Testis (tissue), 3 donors: Measurements from ENCODE around the gene ZNF213. TPM values are rescaled to one million over a fixed set of nuclear protein-coding genes. Genes with fewer than 3 reads are reported as not detected.
A peak's percentile ranks its signal among the peaks of the same experiment; 100 is the strongest.

ENCODE experiments used
- DNase-seq: peaks from one replicate; pipeline ENCODE4 v3.0.0-alpha.2; 2019
- H3K27ac ChIP-seq, 2 donors: fragments of 200-600 bp; sonication (generic); one replicate each; pipeline ENCODE4 v1.5.1; 2019
- H3K27me3 ChIP-seq: fragments of 200-600 bp; sonication (generic); one replicate; pipeline ENCODE4 v1.5.1; 2019
- H3K36me3 ChIP-seq: fragments of 200-600 bp; sonication (generic); one replicate; pipeline ENCODE4 v1.5.1; 2017; ENCODE audit warnings: low read depth; ENCODE audit errors: missing control alignments
- H3K4me1 ChIP-seq: fragments of 200-600 bp; sonication (generic); one replicate; pipeline ENCODE4 v1.5.1; 2019
- H3K4me3 ChIP-seq, 2 donors: fragments of 200-600 bp; sonication (generic); one replicate each; pipeline ENCODE4 v1.5.1; 2017 to 2019
- H3K9me3 ChIP-seq: fragments of 200-600 bp; sonication (generic); one replicate; pipeline ENCODE4 v1.5.1; 2017
- POLR2A ChIP-seq: fragments of 450-650 bp; IDR thresholded peaks from one replicate; pipeline ENCODE4 v1.6.1; 2017; ENCODE audit warnings: antibody characterized with exemption, mild to moderate bottlenecking, moderate library complexity
- WGBS, 2 donors: methylation state at CpG; one replicate each; pipeline ENCODE4 v1.1.5; 2018; 5-methylcytosine and 5-hydroxymethylcytosine counted together
- intact Hi-C: fragments of 100-400 bp; cut with DNase I; formaldehyde crosslinking; loops from one replicate; pipeline ENCODE4 v1.15.1; 2023; ENCODE audit warnings: low total_unique reads
- polyA plus RNA-seq: library from polyadenylated mRNA; stranded (reverse); fragments of 350-450 nt; fragmentation: Illumina TruSeq; extraction: RNeasy Lipid Tissue Mini Kit (QIAGEN cat#74804); gene quantifications from one replicate; pipeline ENCODE4 v1.2.3, GENCODE V29; 2014; ENCODE audit warnings: low read depth, low replicate concordance; ENCODE audit not compliant: insufficient read depth
- total RNA-seq, 2 donors: library from RNA; depleted of rRNA; stranded (reverse); fragments of >200 nt; gene quantifications; one replicate each; pipeline ENCODE4 v1.2.3, GENCODE V29; 2016
- TF ChIP-seq, protein P1 (sequence below), 3 experiments: fragments of 450-650 bp in 2 of 3; fragments of 200-600 bp in 1 of 3; sonication (generic) in 1 of 3; IDR thresholded peaks; one replicate each; pipeline ENCODE4 v1.5.1; 2016 to 2019; ENCODE audit warnings: antibody characterized with exemption in 3 of 3, mild to moderate bottlenecking in 2 of 3, moderate library complexity in 1 of 3

Gene ZNF213
- total and polyA plus RNA-seq, 3 donors from 2014 or later = 43.1 to 57.3 (median 46.8) TPM

DNA sequence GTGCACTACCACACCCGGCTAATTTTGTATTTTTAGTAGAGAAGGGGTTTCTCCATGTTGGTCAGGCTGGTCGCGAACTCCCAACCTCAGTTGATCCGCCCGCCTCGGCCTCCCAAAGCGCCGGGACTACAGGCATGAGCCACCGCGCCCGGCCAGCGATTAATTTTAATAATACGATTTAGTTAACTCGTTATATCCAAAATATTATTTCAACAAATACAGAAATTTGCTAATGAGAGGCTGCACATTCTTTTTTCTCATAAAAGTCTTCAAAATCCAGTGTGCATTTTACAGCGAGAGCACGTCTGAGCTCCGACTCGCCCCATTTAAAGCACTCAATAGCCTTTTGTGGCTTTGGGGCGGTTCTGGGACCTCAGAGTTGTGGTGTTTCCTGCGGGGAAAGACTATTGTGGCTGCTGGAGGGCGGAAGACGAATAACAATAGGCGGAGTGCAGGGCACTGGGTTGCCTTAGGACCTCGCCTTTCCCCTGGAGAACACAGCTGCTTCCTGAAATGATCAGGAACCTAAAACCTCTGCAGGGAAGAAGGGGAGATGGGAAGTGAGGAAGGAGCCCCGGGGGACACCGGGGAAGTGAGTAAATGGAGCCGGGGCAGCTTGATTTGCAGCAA lies 32.9 kb upstream of the ZNF213 start:
- H3K4me1 ChIP-seq = peaks cover 8% of the 10 kb centered on the region
- 23 to 59% methylated on average over 27 of the region's 27 CpGs for WGBS, 2 donors
- H3K27me3 ChIP-seq = no peaks in the 10 kb centered on the region
- H3K4me3 ChIP-seq = no peak overlapping the region
- TF ChIP-seq POLR2A = no peak
- TF ChIP-seq, protein P1, sequence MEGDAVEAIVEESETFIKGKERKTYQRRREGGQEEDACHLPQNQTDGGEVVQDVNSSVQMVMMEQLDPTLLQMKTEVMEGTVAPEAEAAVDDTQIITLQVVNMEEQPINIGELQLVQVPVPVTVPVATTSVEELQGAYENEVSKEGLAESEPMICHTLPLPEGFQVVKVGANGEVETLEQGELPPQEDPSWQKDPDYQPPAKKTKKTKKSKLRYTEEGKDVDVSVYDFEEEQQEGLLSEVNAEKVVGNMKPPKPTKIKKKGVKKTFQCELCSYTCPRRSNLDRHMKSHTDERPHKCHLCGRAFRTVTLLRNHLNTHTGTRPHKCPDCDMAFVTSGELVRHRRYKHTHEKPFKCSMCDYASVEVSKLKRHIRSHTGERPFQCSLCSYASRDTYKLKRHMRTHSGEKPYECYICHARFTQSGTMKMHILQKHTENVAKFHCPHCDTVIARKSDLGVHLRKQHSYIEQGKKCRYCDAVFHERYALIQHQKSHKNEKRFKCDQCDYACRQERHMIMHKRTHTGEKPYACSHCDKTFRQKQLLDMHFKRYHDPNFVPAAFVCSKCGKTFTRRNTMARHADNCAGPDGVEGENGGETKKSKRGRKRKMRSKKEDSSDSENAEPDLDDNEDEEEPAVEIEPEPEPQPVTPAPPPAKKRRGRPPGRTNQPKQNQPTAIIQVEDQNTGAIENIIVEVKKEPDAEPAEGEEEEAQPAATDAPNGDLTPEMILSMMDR (IDR thresholded peaks at IDR 0.05) = no peak
- H3K27ac ChIP-seq = peak overlapping the region in 1 of 2 donors; percentile 29
- no peak for DNase-seq
- intact Hi-C loops = no loop called here
- no peaks in the 10 kb centered on the region for H3K9me3 ChIP-seq
- no peaks in the 10 kb centered on the region for H3K36me3 ChIP-seq

DNA sequence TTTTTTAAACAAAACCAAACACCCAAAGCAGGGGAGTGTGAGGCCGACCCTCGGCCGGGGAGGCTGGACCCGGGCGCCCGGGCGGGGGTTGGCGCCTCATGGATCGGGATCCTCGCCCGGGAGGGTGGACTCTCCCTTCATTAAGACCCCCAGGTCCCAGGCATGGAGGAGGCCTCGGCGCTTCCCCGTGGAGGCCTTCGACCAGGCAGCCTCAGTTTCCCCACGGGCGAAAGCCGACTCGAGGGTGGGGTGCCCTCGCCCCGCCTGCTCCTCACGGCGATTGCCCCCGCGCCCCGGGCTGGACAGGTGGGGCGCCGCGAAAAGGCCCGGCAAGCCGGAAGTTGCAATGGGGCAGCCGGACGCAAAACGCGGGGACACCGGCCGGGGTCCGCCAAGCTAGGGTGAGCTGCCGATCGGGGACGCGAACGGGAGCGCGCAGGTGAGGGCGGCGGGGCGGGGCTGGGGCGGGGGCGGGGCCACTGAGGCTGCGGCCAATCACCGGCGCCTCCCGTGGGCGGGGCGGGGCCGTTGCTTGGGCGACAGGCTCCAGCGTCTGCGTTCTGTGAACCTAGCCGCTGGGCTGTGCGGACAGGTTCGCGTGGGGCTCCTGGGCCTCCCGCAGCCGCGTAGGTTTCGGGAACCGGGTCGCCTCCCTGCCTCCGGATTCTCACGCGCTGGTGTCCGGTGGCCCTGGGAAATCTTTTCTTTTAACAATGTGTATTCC lies 28.5 kb upstream of the ZNF213 start:
- peak; percentile 94 for DNase-seq
- intact Hi-C loops = no loop called here
- TF ChIP-seq, protein P1 (IDR thresholded peaks at IDR 0.05) = no peak
- TF ChIP-seq POLR2A = no peak
- peak overlapping the region; percentile 50 to 89 for H3K4me3 ChIP-seq
- peaks cover 3% of the 10 kb centered on the region for H3K4me1 ChIP-seq
- H3K36me3 ChIP-seq = no peaks in the 10 kb centered on the region
- WGBS, 2 donors = 0 to 3% methylated on average over 43 to 48 of the region's 74 CpGs
- no peaks in the 10 kb centered on the region for H3K27me3 ChIP-seq
- H3K27ac ChIP-seq = peak overlapping the region; percentile 62 to 78
- H3K9me3 ChIP-seq = no peaks in the 10 kb centered on the region

DNA sequence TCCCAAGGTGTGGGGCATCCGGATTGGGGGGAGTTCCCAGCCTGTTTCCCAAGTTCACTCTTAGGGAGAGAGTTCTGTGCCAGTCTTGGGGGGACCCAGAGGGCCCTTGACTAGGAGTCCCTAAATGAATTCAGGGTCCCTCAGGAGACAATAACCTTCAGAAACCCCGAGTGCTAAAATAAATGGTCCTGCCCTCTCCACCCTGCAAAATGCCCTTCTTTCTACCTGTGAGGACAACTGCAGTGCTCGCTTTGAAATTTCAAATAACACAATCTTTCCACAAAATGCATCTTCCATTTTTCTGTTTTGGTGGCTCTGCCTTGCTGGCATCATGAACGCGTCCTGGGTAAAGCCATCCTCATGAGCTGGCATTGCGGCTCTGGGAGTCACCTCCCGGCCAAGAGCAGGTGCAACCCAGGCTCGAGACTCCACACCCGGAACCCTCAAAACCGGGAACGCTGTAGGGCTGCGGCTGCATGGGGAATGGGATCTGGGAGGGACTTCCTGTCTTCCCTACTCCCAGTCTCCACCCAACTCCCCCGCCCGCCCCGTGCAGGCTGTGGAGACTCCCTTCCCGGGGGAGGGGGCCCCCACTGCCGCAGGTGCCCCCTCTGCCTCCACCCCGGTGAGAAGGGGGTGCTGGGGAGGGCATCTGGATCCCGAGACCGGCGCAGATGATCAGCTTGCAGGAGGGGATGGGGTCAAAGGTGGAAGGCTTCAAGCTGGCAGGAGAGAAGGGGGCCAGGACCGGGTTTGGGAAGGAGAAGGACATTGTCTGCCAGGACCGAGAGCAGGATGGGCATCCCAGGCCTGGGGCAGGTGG lies 22.6 kb upstream of the ZNF213 start, which contains the start of gene ZNF205:
TSS of gene ZNF205 (plus strand) at position 529 of the 823 bp plus-strand sequence. CDS start 845 bp downstream, outside the sequence.
- no peaks in the 10 kb centered on the region for H3K27me3 ChIP-seq
- no peaks in the 10 kb centered on the region for H3K9me3 ChIP-seq
- peaks cover 17% of the 10 kb centered on the region for H3K4me1 ChIP-seq
- H3K4me3 ChIP-seq = peak within 1 kb of the TSS; percentile 57 to 83
- intact Hi-C loops = no loop called here
- peak within 1 kb of the TSS; percentile 50 to 68 for H3K27ac ChIP-seq
- DNase-seq = peak; percentile 82
- no peaks in the 10 kb centered on the region for H3K36me3 ChIP-seq
- TF ChIP-seq, protein P1 (IDR thresholded peaks at IDR 0.05) = no peak
- no peak for TF ChIP-seq POLR2A
- WGBS, 2 donors = 28 to 30% methylated on average over 17 to 23 of the region's 23 CpGs

DNA sequence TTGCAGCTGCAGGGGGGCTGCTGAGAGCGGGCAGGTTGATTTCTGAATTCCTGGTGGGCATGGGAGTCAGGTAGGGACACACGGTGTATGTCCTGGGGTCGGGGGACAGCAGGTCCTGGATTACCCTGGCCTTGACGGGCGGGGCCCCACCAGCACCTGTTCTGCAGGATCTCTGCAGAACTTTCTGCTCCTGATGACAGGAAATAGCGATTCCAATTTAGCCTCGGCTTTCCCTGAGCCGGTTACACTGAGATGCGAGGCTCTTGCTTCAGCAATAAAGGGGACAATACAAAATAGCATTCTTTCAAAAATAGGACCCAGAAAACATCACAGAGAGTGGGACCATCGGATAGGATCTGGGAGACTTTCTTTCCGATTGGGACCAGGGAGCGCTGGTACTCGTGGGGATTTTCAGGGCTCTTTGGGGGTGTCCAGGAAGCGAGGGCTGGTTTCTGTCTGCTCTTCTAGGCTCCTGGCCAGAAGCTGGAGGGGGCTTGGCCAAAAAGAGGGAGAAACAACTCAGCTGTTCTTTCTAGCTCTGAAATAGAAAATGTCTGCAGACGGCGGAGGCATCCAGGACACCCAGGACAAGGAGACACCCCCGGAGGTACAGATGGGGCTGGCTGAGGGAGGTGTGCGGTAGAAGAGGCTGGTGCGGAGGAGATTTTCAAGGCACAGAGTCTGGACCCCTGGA lies 21.8 kb upstream of the ZNF213 start:
- Histone ChIP-seq H3K4me1 (peaks cover 17% of the 10 kb centered on the region), H3K27me3 (no peaks in the 10 kb centered on the region), H3K4me3 (peak overlapping the region; percentile 57 to 83), H3K36me3 (no peaks in the 10 kb centered on the region), H3K27ac (peak overlapping the region; percentile 50 to 68), H3K9me3 (no peaks in the 10 kb centered on the region)
- peak; percentile 43 for DNase-seq
- WGBS, 2 donors = 16 to 27% methylated on average over 19 of the region's 19 CpGs
- no peak for TF ChIP-seq POLR2A
- TF ChIP-seq, protein P1 (IDR thresholded peaks at IDR 0.05) = no peak
- intact Hi-C loops = no loop called here
